K562 (cell line): ENCODE measurements around the gene GRPEL2. TPM values are rescaled to one million over a fixed set of nuclear protein-coding genes. Genes with fewer than 3 reads are reported as not detected.

Source experiments
- ETS2 ChIP-seq: IDR thresholded peaks from 2 replicates; pipeline ENCODE4 v1.6.1; 2016; ENCODE audit warnings: borderline replicate concordance, missing genetic modification characterization, mild to moderate bottlenecking, moderate library complexity, missing compliant biosample characterization; ENCODE audit not compliant: poor library complexity, severe bottlenecking
- HMG20A ChIP-seq: fragments of 450-650 bp; formaldehyde crosslinking; conservative IDR thresholded peaks from 2 replicates; pipeline ENCODE4 v1.4.0; 2020; ENCODE audit warnings: mild to moderate bottlenecking, mixed read lengths
- NELFE ChIP-seq: IDR thresholded peaks from 2 replicates; pipeline ENCODE4 v1.6.1; 2011; ENCODE audit warnings: mild to moderate bottlenecking; ENCODE audit not compliant: insufficient read depth, insufficient read length
- PHB2 ChIP-seq: fragments of 450-650 bp; IDR thresholded peaks from 2 replicates; pipeline ENCODE4 v1.6.1; 2017; ENCODE audit warnings: low read depth
- SIN3A ChIP-seq, 2 experiments: fragments of 150-350 bp in 1 of 2; IDR thresholded peaks; 2 replicates each; pipeline ENCODE4 v1.6.1; 2011 to 2016; ENCODE audit warnings: borderline replicate concordance in 2 of 2, low read depth in 2 of 2, low read length in 2 of 2, mild to moderate bottlenecking in 2 of 2, moderate library complexity in 2 of 2; ENCODE audit not compliant: control insufficient read depth in 1 of 2
- SREBF2 ChIP-seq: sonication (generic); formaldehyde crosslinking; IDR thresholded peaks from 2 replicates; pipeline ENCODE4 v1.4.0; 2020; ENCODE audit warnings: mild to moderate bottlenecking, missing genetic modification reagents
- TOE1 ChIP-seq, 2 experiments: fragments of 450-650 bp in 1 of 2; sonication (generic) in 1 of 2; formaldehyde crosslinking in 1 of 2; IDR thresholded peaks; 2 replicates each; pipeline versions ENCODE4 v1.7.1 to v1.8.0; 2016 to 2022; ENCODE audit warnings: borderline replicate concordance in 2 of 2, mild to moderate bottlenecking in 2 of 2, antibody characterized with exemption in 1 of 2, inconsistent platforms in 1 of 2, low read depth in 1 of 2, missing genetic modification reagents in 1 of 2, moderate library complexity in 1 of 2
- ZNF232 ChIP-seq: sonication (generic); formaldehyde crosslinking; IDR thresholded peaks from 2 replicates; pipeline ENCODE4 v1.8.0; 2022; ENCODE audit warnings: mild to moderate bottlenecking, missing genetic modification reagents
- polyA plus RNA-seq, 8 experiments: library from polyadenylated mRNA; depleted of rRNA in 4 of 8; stranded (reverse) in 5 of 8; unstranded in 3 of 8; fragments of >200 nt; fragmentation: Nextera tagmentation in 2 of 8; fragmentation: Illumina TruSeq in 1 of 8; extraction: Ambion mirVana in 2 of 8; extraction: Trizol in 1 of 8; gene quantifications; 2 replicates each; pipeline versions ENCODE4 v1.2.1 to v1.2.3, GENCODE V29; 2011 to 2014; ENCODE audit warnings: inconsistent platforms in 1 of 8, missing spikeins in 1 of 8
- total RNA-seq, 7 experiments: library from RNA; depleted of rRNA in 6 of 7; stranded (reverse); fragments of >200 nt in 6 of 7; fragmentation: Illumina TruSeq in 2 of 7; extraction: Trizol in 2 of 7; gene quantifications; 2 replicates each; pipeline versions ENCODE4 v1.2.1 to v1.2.3, GENCODE V29; 2011 to 2021; ENCODE audit warnings: low replicate concordance in 1 of 7
- TF ChIP-seq, protein P1 (sequence below): fragments of 450-650 bp; IDR thresholded peaks from 2 replicates; pipeline ENCODE4 v1.6.1; 2018; ENCODE audit not compliant: partially characterized antibody
- TF ChIP-seq, protein P2 (sequence below): conservative IDR thresholded peaks from 2 replicates; pipeline ENCODE4 v1.6.1; 2011; ENCODE audit warnings: low read depth, mild to moderate bottlenecking, low read length; ENCODE audit not compliant: control insufficient read depth
- TF ChIP-seq, protein P3 (sequence below), 2 experiments: fragments of 450-650 bp; IDR thresholded peaks; 2 replicates each; pipeline ENCODE4 v1.6.1; 2018; ENCODE audit warnings: mild to moderate bottlenecking in 2 of 2, low read depth in 1 of 2; ENCODE audit not compliant: partially characterized antibody in 2 of 2

Gene GRPEL2
- total and polyA plus RNA-seq, 9 of the 15 experiments (the other 6 are each of a cell fraction or from before 2014, with no cell fraction given) = 11.2 to 40.5 (median 25.8) TPM

DNA sequence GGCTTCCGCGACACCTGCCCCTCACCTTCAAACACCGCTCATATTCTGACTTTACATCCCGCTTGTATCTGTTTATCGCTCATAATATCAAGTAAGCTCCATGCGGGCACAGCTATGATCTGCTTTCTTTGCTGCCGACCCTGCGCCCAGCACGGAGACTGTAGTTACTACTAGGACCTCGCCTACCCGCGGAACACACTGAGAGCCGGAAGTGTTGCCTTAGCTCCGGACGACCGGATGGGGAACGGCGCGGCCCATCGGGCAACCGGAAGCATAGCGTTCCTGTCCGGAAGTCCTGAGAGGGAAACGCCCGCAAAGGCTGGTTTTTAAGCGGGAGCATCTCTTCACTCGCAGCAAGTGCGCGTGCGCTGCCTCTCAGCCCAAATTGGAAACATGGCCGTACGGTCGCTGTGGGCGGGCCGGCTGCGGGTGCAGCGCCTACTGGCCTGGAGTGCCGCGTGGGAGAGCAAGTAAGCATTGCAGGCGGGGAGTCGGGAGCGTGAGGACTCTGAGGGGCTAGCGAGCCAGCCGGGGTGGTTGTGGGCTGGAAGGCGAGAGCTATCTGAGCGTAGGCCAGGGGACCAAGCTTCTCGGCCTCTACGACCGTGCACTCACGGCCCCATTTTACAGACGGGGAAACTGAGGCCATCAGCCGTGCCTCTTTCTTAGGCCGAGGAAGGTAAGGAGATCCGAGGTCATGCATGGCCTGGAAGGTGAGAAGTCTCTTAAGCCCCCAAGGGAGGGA is at the start of gene GRPEL2 (continued):
- TF ChIP-seq, protein P1, sequence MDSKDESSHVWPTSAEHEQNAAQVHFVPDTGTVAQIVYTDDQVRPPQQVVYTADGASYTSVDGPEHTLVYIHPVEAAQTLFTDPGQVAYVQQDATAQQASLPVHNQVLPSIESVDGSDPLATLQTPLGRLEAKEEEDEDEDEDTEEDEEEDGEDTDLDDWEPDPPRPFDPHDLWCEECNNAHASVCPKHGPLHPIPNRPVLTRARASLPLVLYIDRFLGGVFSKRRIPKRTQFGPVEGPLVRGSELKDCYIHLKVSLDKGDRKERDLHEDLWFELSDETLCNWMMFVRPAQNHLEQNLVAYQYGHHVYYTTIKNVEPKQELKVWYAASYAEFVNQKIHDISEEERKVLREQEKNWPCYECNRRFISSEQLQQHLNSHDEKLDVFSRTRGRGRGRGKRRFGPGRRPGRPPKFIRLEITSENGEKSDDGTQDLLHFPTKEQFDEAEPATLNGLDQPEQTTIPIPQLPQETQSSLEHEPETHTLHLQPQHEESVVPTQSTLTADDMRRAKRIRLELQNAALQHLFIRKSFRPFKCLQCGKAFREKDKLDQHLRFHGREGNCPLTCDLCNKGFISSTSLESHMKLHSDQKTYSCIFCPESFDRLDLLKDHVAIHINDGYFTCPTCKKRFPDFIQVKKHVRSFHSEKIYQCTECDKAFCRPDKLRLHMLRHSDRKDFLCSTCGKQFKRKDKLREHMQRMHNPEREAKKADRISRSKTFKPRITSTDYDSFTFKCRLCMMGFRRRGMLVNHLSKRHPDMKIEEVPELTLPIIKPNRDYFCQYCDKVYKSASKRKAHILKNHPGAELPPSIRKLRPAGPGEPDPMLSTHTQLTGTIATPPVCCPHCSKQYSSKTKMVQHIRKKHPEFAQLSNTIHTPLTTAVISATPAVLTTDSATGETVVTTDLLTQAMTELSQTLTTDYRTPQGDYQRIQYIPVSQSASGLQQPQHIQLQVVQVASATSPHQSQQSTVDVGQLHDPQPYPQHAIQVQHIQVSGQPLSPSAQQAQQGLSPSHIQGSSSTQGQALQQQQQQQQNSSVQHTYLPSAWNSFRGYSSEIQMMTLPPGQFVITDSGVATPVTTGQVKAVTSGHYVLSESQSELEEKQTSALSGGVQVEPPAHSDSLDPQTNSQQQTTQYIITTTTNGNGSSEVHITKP = peak; percentile 71
- TF ChIP-seq, protein P2, sequence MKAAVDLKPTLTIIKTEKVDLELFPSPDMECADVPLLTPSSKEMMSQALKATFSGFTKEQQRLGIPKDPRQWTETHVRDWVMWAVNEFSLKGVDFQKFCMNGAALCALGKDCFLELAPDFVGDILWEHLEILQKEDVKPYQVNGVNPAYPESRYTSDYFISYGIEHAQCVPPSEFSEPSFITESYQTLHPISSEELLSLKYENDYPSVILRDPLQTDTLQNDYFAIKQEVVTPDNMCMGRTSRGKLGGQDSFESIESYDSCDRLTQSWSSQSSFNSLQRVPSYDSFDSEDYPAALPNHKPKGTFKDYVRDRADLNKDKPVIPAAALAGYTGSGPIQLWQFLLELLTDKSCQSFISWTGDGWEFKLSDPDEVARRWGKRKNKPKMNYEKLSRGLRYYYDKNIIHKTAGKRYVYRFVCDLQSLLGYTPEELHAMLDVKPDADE = 0 out of 2 replicates have a peak, but pooled peaks have one; percentile 47
- TF ChIP-seq SREBF2 (CRISPR knock-in tag) (no peak), TOE1 (IDR thresholded peaks at IDR 0.05; ENCODE audit: borderline replicate concordance) (peak; percentile 22; the same call in 1 of the 2 replicates), TOE1 (CRISPR knock-in tag; IDR thresholded peaks at IDR 0.05; ENCODE audit: borderline replicate concordance, low read depth) (peak; percentile 78; the same call in 1 of the 2 replicates), NELFE (no peak), ZNF232 (CRISPR knock-in tag) (0 out of 2 replicates have a peak, but pooled peaks have one; percentile 61), HMG20A (CRISPR knock-in tag) (no peak), PHB2 (no peak; the same call in 1 of the 2 replicates), SIN3A (IDR thresholded peaks at IDR 0.05; ENCODE audit: borderline replicate concordance in 2 of 2, control insufficient read depth in 1 of 2, low read depth in 2 of 2, low read length in 2 of 2) (peak; percentile 50 to 76; a peak in 3 of 4 replicates), ETS2 (no peak)
- TF ChIP-seq, protein P3, sequence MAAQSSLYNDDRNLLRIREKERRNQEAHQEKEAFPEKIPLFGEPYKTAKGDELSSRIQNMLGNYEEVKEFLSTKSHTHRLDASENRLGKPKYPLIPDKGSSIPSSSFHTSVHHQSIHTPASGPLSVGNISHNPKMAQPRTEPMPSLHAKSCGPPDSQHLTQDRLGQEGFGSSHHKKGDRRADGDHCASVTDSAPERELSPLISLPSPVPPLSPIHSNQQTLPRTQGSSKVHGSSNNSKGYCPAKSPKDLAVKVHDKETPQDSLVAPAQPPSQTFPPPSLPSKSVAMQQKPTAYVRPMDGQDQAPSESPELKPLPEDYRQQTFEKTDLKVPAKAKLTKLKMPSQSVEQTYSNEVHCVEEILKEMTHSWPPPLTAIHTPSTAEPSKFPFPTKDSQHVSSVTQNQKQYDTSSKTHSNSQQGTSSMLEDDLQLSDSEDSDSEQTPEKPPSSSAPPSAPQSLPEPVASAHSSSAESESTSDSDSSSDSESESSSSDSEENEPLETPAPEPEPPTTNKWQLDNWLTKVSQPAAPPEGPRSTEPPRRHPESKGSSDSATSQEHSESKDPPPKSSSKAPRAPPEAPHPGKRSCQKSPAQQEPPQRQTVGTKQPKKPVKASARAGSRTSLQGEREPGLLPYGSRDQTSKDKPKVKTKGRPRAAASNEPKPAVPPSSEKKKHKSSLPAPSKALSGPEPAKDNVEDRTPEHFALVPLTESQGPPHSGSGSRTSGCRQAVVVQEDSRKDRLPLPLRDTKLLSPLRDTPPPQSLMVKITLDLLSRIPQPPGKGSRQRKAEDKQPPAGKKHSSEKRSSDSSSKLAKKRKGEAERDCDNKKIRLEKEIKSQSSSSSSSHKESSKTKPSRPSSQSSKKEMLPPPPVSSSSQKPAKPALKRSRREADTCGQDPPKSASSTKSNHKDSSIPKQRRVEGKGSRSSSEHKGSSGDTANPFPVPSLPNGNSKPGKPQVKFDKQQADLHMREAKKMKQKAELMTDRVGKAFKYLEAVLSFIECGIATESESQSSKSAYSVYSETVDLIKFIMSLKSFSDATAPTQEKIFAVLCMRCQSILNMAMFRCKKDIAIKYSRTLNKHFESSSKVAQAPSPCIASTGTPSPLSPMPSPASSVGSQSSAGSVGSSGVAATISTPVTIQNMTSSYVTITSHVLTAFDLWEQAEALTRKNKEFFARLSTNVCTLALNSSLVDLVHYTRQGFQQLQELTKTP (IDR thresholded peaks at IDR 0.05; ENCODE audit: low read depth in 1 of 2, partially characterized antibody in 2 of 2) = peak; percentile 19 to 65
